ENCODE results near the gene SLC35A3. TPM values are rescaled to one million over a fixed set of nuclear protein-coding genes. Genes with fewer than 3 reads are reported as not detected.

SLC35A3 gene
- total and polyA plus RNA-seq, 10 donors: 7.2 to 26.5 (median 22.0) TPM

DNA sequence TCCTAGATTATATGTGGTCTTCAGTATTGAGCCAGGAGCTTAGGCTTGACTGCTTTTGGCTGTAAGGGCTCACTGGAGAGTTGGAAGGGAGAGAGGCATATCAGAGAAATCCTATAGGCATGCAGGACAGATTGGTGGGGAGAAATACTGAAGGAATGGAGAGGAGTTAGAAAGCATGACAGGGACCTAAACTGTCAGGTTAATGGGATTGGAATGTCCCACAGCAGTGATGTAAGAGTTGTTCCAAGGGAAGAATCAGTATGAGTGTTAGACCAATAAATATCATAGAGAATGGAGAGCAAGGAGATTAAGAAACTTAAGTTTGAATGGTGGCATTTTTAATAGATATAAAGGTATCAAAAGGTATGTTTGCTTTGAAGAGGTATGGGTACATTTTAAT, 39.7 kb downstream of the SLC35A3 start:
- H3K9me3 ChIP-seq: peaks cover 0 to 19% (median 17%) of the 10 kb centered on the region in 8 donors
- H3K4me3 ChIP-seq: no peak overlapping the region
- H3K36me3 ChIP-seq: peaks cover 0 to 92% (median 15%) of the 10 kb centered on the region in 6 donors
- TF ChIP-seq POLR2AphosphoS5 (IDR thresholded peaks at IDR 0.05) (no peak), POLR2A (IDR thresholded peaks at IDR 0.05) (no peak), CTCF (IDR thresholded peaks at IDR 0.05 in 8 of 11, conservative IDR thresholded peaks at IDR 0.05 in 3 of 11) (no peak)
- no peak overlapping the region for H3K27ac ChIP-seq
- intact Hi-C loops (cut with DNase I; ENCODE audit: low total_unique reads): no loop called here
- DNase-seq: no peak
- no peaks in the 10 kb centered on the region for H3K4me1 ChIP-seq
- no peaks in the 10 kb centered on the region for H3K27me3 ChIP-seq (replicated peaks in 1 of 7)

DNA sequence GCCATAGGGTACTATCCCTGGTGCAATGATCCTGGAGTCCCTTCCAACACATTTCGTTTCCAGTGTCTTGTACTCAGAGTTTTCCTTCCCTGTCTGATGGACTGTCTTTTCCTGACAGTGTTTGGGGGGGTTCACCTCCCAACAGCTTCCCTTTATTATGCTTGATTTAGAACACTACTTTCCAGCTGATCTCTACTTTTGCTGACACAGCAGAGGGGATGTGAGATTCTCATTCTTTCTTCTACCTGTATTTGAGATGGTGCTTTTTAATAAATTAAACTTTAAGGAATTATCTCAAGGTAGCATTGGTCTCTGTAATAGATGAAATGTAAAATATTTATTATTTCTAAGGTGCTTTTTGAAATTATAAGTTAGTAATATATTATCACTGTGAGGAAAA, 41.0 kb downstream of the SLC35A3 start:
- 68 to 89% (median 83%) methylated on average over 1 of the region's 1 CpG for WGBS, 5 donors
- H3K36me3 ChIP-seq: peaks cover 0 to 83% (median 14%) of the 10 kb centered on the region in 6 donors
- no peak overlapping the region for H3K27ac ChIP-seq
- peaks cover 0 to 6% (median 3%) of the 10 kb centered on the region in 8 donors for H3K9me3 ChIP-seq
- intact Hi-C loops (cut with DNase I; ENCODE audit: low total_unique reads): no loop called here
- TF ChIP-seq POLR2A (IDR thresholded peaks at IDR 0.05): no peak
- no peak for TF ChIP-seq POLR2AphosphoS5 (IDR thresholded peaks at IDR 0.05)
- no peak for TF ChIP-seq CTCF (IDR thresholded peaks at IDR 0.05 in 8 of 11, conservative IDR thresholded peaks at IDR 0.05 in 3 of 11)
- H3K27me3 ChIP-seq (replicated peaks in 1 of 7): no peaks in the 10 kb centered on the region
- H3K4me1 ChIP-seq: no peaks in the 10 kb centered on the region
- no peak for DNase-seq
- H3K4me3 ChIP-seq: no peak overlapping the region

- DNase-seq: no peak
- no peaks in the 10 kb centered on the region for H3K4me1 ChIP-seq
- H3K36me3 ChIP-seq: peaks cover 0 to 36% (median 0%) of the 10 kb centered on the region in 6 donors
- H3K27ac ChIP-seq: no peak overlapping the region
- no peak overlapping the region for H3K4me3 ChIP-seq
- intact Hi-C loops (cut with DNase I; ENCODE audit: low total_unique reads): no loop called here
- no peaks in the 10 kb centered on the region for H3K27me3 ChIP-seq (replicated peaks in 1 of 7)
- no peak for TF ChIP-seq POLR2AphosphoS5 (IDR thresholded peaks at IDR 0.05)
- no peak for TF ChIP-seq POLR2A (IDR thresholded peaks at IDR 0.05)
- H3K9me3 ChIP-seq: no peaks in the 10 kb centered on the region
- WGBS, 5 donors: 83 to 95% (median 93%) methylated on average over 1 of the region's 1 CpG
These were observed 49.4 kb downstream of the SLC35A3 start for GRCh38 chr1:100019220-100019619.

- TF ChIP-seq POLR2AphosphoS5 (IDR thresholded peaks at IDR 0.05) (no peak), POLR2A (IDR thresholded peaks at IDR 0.05) (no peak), CTCF (IDR thresholded peaks at IDR 0.05 in 8 of 11, conservative IDR thresholded peaks at IDR 0.05 in 3 of 11) (no peak)
- Histone ChIP-seq H3K9me3 (no peaks in the 10 kb centered on the region), H3K4me3 (no peak overlapping the region), H3K4me1 (no peaks in the 10 kb centered on the region), H3K27me3 (replicated peaks in 1 of 7) (no peaks in the 10 kb centered on the region), H3K36me3 (peaks cover 0 to 18% (median 0%) of the 10 kb centered on the region in 6 donors), H3K27ac (no peak overlapping the region)
- intact Hi-C loops (cut with DNase I; ENCODE audit: low total_unique reads): no loop called here
- WGBS, 5 donors: 95 to 99% (median 97%) methylated on average over 6 of the region's 6 CpGs
- DNase-seq: no peak
These were observed 53.7 kb downstream of the SLC35A3 start for GRCh38 chr1:100023482-100023881.

DNA sequence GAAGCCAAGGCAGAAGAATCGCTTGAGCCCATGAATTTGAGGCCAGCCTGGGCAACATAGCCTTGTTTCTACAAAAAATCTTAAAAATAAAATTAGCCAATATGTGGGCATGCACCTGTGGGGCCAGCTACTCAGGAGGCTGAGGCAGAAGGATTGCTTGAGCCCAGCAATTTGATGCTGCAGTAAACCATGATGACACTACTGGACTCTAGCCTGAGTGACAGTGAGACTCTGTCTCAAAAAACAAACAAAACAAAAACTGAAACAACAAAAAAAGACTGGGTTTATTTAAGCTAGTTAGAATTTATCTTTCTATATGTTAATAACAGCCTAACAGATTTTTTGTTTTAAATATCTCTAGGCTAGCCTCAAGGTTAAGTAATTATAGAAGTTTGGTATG, 57.4 kb downstream of the SLC35A3 start:
- TF ChIP-seq POLR2AphosphoS5 (IDR thresholded peaks at IDR 0.05): no peak
- no peak for TF ChIP-seq CTCF (IDR thresholded peaks at IDR 0.05 in 8 of 11, conservative IDR thresholded peaks at IDR 0.05 in 3 of 11)
- no peak for TF ChIP-seq POLR2A (IDR thresholded peaks at IDR 0.05)
- Histone ChIP-seq H3K4me1 (no peaks in the 10 kb centered on the region), H3K27ac (no peak overlapping the region), H3K36me3 (peaks cover 0 to 12% (median 0%) of the 10 kb centered on the region in 6 donors), H3K9me3 (no peaks in the 10 kb centered on the region), H3K27me3 (replicated peaks in 1 of 7) (no peaks in the 10 kb centered on the region), H3K4me3 (no peak overlapping the region)
- no peak for DNase-seq
- WGBS, 5 donors: 52 to 100% (median 97%) methylated on average over 1 of the region's 1 CpG
- intact Hi-C loops (cut with DNase I; ENCODE audit: low total_unique reads): no loop called here
